HG02798 (cell line): ENCODE measurements around the gene ANO1.
"Not testable (repeated sequence)": the region's sequence is repeated elsewhere in the genome, so short reads cannot be mapped to it uniquely, and the experiment has no call there.

ENCODE experiments used
- ATAC-seq: cut with Tn5 transposase; IDR thresholded peaks from one replicate; pipeline ENCODE4 v1.9.1; 2021; ENCODE audit warnings: mild to moderate bottlenecking; ENCODE audit not compliant: unreplicated experiment, poor library complexity

Gene ANO1

DNA sequence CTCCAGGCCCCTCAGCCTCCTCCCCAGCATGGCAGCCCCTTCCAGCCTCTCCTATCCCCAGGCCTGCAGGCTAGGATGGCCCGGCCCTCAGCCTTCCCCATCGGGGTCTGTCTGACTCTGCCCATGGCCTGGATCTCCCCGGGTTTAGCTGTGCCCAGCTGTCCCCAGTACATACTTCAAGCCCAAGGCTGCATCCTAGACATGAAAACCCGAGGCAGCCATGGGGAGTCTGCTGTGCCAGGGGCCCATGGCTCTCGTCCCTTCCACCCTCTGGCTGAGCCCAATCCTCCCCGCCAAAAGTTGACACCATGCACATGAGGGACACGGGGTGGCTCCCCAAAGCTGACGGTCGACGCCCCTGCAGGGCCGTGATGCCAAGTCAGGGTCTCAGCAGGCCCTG is 102.8 kb downstream of the ANO1 start:
- no peak for ATAC-seq

DNA sequence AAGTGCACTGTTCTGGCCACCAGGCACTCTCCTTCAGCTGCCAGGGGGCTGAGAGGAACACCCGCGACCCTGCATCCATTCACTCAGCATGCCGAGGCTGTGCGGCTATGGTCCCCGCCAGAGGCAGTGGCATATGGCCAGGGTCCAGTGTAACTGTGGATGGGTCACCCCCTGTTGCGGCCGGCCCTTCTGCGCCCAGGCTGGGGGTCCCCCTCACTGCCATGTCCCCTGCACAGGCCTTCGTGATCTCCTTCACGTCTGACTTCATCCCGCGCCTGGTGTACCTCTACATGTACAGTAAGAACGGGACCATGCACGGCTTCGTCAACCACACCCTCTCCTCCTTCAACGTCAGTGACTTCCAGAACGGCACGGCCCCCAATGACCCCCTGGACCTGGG is 104.1 kb downstream of the ANO1 start:
- ATAC-seq: no peak

DNA sequence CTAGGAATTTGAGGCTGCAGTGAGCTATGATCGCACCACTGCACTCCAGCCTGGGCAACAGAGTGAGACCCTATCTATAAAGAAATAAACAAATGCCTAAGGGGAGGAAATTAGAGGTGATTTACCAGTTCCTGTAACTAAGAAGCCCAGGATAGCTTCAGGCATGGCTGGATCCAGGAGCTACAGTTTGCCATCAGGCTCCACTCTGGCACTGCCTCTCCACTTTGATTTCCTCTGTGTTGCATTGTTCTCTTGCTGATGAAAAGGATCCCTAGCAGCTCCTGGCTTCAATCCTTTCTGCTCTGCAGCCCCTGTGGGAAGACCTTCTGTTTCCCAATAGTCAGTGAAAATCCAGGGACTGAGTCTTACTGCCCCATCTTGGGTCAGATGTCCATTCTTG is 104.9 kb downstream of the ANO1 start:
- ATAC-seq: no peak

DNA sequence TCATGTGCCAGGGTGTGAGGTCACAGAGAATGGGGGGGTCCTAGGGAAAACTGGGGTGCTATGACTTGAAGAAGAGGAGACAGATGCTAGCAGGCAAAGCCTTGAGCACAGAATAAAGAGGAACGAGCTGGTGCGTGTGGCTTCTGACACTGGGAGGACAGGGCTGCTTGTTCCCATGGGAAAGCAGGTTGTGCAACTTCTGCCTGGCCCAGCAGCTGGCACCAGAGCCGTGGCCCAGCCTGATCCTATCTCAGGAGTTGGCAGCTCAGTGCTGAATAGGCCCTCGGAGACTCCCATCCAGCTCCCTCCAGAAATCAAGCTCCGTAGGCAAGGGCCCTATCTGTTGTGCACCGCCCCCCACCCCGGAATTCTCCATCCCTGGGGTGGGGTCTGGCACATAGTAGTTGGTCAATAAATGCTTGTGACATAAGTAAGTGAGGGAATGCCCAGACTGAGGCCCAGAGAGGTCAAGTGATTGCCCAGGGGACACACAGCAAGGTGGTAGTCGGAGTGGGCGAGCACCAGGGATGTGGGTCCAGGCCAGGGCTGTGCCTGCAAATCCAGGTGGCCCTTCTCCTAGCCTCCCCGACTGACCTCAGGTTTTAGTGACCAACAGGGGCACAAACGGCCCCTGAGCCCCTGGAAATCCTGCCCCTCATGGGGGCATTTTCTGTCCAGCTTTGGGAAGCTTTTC is 105.5 kb downstream of the ANO1 start:
- no peak for ATAC-seq

DNA sequence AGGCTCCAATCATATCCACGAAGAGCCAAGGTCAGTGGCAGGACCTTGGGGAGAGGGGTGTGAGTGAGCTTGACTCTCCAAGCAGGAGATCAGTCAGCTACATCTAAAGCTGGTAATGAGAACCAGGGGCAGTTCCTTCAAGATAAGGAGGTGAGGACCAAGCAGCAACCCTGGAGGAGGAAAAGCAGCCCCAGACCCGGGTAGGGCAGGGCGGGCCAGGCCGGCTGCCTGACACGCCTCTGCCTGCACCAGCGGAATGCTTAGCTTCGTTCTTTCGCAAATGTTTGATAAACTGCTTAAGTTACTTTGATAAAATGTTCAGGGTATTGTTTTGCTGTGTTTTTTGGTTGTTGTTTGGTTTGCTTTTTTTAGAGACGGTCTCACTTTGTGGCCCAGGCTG is 106.3 kb downstream of the ANO1 start:
- ATAC-seq: no peak

DNA sequence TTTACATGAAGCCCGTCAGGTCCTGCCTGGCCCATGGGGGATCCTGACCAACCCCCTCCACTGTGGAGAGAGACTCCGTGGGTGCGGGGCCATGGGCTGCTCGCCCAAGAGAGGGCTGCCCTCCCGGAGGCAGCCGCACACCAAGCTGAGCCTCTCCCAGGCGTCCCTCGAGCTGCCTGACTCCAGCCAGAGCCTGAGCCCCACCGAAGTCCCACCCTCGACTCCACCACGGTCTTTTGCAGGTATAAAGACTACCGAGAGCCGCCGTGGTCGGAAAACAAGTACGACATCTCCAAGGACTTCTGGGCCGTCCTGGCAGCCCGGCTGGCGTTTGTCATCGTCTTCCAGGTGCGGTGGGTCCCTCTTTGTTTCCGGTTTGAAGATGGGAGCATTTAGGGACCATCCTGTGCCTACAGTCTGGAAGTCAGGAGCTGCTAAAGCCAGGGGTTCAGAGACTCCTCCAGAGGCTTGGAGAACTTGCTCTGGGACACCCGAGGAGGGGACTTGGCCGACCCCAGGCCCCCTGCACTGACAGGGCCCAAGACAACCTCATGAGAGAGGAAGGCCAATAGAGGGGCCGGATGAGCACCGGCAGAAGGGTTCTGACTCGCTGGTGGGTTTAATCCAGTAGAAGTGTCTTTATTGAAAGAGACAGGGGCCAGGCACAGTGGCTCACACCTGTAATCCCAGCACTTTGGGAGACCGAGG is 107.4 kb downstream of the ANO1 start:
- ATAC-seq: no peak

DNA sequence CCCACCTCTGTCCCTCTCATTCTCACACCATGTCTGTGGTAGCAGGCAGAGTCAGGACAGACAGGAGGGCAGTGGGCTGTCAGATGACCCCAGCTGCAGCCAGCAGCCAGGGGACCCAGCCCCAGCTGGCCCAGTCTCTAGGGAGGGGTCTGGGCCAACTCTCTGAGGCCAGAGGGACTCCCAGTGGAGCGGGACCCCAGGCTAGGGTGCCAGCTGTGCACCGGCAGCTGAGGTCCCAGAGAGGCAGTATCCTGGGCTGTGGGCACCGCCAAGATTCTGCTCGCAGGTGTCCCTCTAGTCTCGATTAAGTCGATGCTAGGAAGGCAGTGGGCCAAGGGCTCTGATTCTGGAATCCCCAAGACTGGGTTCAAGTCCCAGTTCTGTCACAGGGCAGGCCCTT is 108.3 kb downstream of the ANO1 start:
- no peak for ATAC-seq

DNA sequence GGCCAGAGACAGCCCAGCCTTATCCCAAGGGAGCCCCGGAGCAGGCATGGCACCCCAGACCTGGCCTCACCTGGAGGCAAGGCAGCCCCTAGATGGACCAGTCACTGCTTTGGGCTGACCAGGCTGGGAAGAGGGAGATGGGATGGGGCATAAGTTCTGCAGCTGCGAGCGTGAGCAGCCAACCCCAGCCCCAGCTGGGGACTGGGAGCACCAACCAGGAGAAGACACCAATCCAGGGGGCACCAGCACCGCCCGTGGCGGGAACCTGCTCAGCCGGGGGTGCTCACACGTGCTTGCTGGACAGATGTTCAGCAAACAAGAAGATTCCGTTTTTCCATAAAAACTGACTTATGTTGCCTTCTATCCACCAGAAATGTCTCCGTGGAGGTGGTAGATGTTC is 108.8 kb downstream of the ANO1 start:
- ATAC-seq: no peak

DNA sequence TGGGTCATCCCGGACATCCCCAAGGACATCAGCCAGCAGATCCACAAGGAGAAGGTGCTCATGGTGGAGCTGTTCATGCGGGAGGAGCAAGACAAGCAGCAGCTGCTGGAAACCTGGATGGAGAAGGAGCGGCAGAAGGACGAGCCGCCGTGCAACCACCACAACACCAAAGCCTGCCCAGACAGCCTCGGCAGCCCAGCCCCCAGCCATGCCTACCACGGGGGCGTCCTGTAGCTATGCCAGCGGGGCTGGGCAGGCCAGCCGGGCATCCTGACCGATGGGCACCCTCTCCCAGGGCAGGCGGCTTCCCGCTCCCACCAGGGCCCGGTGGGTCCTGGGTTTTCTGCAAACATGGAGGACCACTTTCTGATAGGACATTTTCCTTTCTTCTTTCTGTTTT is 109.7 kb downstream of the ANO1 start:
- ATAC-seq: no peak

DNA sequence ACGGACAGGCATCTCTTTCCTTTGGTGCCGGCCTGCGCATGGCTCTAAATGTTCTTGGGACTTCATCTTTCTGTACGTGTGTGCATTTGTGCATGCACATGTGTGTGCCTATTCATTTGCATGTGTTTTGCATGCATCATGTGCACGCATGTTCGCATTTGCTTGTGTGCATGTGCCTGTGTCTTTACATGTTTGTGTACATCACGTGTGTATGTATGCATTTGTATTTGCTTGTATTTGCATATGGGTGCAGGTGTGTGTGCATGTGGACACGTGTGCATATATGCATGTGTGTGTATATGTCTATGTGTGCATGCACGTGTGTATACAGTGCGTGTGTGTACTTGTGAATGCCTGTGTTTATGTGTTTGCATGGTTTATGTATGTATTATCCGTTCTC is 111.5 kb downstream of the ANO1 start:
- ATAC-seq: no peak

DNA sequence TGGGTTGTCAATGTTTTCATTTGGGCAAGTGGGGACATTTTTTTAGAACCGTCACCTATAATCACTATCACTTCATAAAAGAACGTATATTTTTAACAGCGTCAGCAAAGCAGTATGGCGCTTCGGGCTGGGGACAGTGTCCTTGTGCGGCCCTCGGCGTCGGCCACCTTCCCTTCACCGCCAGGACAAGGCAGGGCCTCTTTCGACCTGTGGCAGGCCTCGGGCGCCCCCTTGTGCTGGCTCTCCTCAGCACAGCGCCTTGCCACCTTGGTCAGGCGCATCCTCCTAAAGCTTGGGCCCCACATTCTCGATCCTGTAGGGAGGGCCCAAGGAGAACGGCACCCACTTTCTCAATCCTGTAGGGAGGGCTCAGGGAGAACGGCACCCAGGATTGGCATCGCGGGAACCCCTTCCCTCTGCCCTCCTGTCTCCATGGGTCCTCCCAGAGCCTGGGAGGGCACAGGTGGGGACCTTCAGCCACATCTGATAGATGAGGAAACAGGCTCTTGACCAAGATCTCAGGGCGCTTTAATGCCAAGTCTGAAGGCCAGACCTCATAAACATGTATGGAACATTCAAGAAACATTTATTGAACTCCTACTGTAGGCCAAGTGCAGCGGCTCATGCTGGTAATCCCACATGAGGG is 113.5 kb downstream of the ANO1 start:
- ATAC-seq: peak; percentile 39

DNA sequence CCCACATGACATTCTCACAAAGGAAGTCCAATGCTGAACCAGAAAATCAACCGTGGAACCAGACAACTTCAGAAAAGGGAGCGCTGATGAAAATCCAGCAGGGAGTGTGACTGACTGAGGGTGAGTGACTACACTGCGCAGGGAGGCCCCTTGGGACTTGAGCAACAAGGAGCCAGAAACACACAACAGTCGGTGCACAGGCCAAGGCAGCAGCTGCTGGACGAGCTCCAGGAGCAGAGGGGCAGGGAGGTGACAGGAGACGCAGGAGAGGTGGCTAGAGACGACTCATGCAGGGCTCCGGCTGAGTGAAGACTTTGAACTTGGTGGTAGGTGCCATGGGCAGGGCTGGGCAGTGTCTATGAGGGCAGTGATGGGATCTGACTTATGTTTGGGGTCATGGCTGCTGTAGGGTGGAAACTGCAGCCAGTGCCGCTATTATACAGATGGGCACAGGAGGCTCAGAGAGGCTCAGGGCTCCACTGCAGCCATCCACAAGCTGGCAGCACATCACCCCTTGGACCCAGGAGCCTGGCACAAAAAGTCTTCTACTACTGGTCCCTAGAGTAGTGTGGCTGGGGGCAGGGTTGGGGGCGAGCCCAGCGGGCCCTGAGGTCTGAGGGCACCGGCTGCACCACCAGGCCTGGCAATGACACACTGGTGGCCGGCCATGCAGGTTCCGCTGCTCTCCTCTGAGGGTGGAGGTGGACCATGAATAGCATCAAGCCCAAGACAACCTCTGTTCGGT is 114.7 kb downstream of the ANO1 start:
- ATAC-seq: no peak

DNA sequence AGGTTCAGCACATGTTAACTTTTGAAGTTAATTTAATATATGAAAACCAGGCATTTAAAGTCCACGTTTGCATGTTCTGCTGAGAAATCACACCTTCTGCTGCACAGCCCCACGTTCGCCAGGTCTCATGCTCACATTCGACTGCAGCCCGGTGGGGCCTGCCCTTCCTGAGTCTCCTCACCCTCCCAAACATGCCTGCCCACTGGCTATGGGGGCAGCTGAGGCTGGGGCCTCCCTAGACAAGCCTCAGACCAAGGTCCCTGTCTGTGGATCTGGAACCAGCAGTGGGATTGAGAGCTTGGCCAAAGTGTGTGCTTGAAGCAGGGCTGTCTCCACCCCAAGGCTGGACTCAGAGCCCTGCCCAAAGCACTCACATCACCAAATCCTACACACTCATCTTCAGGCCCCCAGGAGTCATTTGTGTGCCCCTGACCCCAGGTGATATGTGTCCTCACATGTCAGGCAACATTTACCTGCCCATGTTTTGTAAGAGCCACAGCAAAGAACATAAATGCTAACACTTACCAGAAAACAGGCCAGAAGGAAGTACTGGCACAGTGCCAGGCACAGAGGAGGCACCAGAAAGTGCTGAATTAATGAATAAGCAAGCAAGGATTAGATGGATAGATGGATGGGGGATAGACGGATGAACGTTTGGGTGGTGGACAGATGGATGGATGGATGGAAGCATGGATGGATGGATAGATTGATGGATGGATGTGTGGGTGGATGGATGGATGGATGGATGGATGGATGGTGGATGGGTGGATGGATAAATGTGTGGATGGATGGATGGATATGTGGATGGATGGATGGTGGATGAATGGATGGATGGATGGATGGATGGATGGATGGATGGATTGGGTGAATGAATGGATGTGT is 115.5 kb downstream of the ANO1 start:
- ATAC-seq: no peak

DNA sequence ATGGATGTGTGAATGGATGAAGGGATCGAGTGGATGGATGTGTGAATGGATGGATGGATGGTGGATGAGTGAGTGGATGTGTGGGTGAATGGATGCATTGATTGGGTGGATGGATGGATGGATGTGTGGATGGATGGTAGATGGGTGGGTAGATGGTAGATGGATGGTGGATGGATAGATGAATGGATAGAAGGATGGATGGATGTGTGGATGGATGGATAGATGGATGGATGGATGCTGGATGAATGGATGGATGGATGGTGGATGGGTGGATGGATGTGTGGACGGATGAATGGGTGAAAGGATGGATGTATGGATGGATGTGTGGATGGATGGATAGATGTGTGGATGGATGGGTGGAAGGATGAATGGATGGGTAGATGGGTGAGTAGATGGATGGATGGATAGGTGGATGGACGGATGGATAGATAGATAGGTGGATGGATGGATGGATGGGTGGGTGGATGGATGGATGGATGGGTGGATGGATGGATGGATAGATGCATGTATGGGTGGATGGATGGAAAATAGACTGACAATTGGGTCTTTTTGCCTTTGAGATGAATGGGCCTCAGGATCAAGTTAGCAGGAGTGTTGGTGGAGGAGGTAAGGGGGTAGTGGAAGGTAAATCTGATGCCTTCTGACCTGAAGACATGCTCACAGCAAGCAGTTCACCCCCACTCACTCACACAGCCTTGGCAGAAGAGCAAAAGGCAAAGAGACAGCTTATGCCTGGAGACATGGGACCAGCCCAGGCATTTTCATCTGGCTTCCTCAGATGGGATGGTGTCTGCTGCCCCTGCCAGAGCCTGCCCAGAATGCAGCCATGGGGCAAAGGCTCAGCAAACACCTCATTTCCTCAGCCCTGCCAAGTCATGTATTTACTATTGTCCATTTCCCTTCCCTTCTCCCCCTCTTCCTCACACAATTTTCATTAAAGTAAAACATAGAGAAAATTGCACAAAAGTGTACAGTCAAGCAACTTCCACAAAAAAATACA is 117.0 kb downstream of the ANO1 start:
- ATAC-seq: no peak

DNA sequence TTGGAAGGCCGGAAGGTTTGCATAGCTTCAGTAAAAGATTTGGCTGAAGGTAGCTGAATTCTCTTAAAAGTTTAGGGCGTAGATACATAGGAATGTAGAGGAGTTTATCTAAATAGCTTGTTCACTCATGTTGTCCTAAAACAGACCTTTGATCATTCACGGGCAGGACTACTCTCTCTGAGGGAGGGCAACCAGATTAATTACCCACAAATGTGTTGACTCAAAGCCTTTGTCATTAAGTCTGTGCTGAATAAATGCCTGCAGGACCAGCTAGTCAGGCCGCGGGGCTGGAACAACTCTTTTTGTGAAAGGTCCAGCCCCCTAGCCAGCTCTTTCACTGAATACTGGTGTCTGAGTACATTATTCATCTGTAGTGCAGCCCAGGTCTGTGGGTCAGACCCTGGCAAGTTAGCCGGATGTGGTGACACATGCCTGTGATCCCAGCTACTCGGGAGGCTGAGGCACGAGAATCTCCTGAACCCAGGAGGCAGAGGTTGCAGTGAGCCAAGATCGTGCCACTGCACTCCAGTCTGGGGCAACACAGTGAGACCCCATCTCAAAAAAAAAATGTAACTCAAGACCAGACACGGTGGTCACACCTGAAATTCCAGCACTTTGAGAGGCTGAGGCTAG is 122.2 kb downstream of the ANO1 start:
- ATAC-seq: no peak

DNA sequence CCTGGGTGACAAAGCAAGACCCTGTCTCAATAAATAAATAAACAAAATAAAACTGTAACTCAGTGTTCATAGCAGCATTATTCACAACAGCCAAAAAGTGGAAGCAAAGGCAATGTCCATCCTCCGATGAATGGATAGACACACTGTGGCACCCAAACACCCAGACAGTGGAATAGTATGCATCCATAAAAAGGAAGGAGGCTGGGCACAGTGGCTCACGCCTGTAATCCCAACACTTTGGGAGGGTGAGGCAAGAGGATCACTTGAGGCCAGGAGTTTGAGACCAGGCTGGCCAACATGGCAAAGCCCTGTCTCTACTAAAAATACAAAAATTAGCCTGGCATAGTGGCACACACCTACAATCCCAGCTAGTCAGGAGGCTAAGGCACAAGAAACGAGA is 122.9 kb downstream of the ANO1 start:
- not testable (repeated sequence) for ATAC-seq

DNA sequence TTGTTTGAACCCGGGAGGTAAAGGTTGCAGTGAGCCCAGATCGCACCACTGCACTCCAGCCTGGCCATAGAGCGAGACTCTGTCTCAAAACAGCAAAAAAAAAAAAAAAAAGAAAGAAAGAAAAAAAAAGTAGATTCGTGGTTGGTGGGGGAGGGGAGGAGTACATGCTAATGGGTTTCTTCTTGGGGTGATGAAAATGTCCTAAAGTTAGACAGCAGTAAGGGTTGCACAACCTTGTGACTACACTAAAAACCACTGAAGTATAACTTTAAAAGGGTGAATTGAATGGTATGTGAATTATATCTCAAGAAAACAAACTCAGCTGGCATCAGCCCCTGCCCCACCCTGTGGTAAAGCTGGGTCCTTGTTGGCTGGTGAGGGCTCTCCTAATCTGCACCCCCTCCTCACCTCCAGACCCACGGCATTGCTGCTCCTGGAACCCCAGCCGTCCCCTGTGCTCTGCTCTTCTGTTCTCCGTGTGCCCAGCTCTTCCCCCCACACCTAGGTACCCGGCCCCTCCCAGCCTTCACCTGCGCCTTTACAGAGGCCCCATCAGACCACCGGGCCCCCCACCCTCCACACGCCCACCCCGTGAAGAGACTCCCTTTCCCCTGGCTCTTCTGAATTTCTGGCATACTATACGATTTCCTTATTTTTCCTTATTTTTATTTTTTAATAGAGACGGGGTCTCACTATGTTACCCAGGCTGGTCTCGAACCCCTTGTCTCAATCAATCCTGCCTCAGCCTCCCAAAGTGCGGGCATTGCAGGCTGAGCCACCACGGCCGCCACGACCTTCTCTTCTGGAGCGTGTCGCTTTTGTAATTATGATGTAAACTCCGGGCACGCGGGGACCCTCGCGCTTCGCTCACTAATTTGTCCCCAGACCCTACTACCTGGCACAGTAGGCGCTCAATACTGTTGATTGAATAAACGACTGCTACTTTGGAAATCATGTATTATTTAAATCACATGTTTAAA is 124.1 kb downstream of the ANO1 start:
- ATAC-seq: no peak
